Spleen (tissue), 11 donors: ENCODE results near the gene TRMT61A. TPM values are rescaled to one million over a fixed set of nuclear protein-coding genes. Genes with fewer than 3 reads are reported as not detected.
"Not testable (repeated sequence)": the region's sequence is repeated elsewhere in the genome, so short reads cannot be mapped to it uniquely, and the experiment has no call there.

Experiments used
- DNase-seq: peaks from one replicate; pipeline ENCODE4 v3.0.0-alpha.2; 2020
- H3K27ac ChIP-seq, 8 donors: fragments of 200-600 bp; sonication (generic) in 7 of 8; 1 replicate in 4 of 8; 2 replicates in 4 of 8; pipeline versions ENCODE4 v1.5.0 to v1.8.0; 2016 to 2021; ENCODE audit warnings: inconsistent platforms in 4 of 8, mild to moderate bottlenecking in 4 of 8, moderate library complexity in 1 of 8
- H3K27me3 ChIP-seq, 7 donors: fragments of 200-600 bp; sonication (generic) in 6 of 7; replicated peaks in 1 of 7; 1 replicate in 4 of 7; 2 replicates in 3 of 7; pipeline versions ENCODE4 v1.5.0 to v1.8.0; 2016 to 2021; ENCODE audit warnings: inconsistent platforms in 3 of 7, mild to moderate bottlenecking in 1 of 7
- H3K36me3 ChIP-seq, 6 donors: fragments of 200-600 bp; sonication (generic) in 5 of 6; 1 replicate in 4 of 6; 2 replicates in 2 of 6; pipeline versions ENCODE4 v1.5.0 to v1.8.0; 2016 to 2021; ENCODE audit warnings: inconsistent platforms in 2 of 6
- H3K4me1 ChIP-seq, 6 donors: fragments of 200-600 bp; sonication (generic) in 5 of 6; 1 replicate in 3 of 6; 2 replicates in 3 of 6; pipeline versions ENCODE4 v1.5.0 to v1.8.0; 2016 to 2021; ENCODE audit warnings: inconsistent platforms in 3 of 6
- H3K4me3 ChIP-seq, 8 donors: fragments of 200-600 bp; sonication (generic) in 7 of 8; 1 replicate in 4 of 8; 2 replicates in 4 of 8; pipeline versions ENCODE4 v1.5.0 to v1.8.0; 2016 to 2021; ENCODE audit warnings: inconsistent platforms in 4 of 8, mild to moderate bottlenecking in 4 of 8, moderate library complexity in 2 of 8
- H3K9me3 ChIP-seq, 8 donors: fragments of 200-600 bp; sonication (generic) in 7 of 8; 1 replicate in 4 of 8; 2 replicates in 4 of 8; pipeline versions ENCODE4 v1.5.0 to v1.8.0; 2016 to 2021; ENCODE audit warnings: inconsistent platforms in 4 of 8
- POLR2A ChIP-seq, 3 donors: fragments of 450-650 bp; IDR thresholded peaks; one replicate each; pipeline ENCODE4 v1.5.1; 2017; ENCODE audit warnings: antibody characterized with exemption in 3 of 3, mild to moderate bottlenecking in 1 of 3
- POLR2AphosphoS5 ChIP-seq, 3 donors: sonication (generic); formaldehyde crosslinking; IDR thresholded peaks; one replicate each; pipeline ENCODE4 v1.5.1; 2017; ENCODE audit warnings: antibody characterized with exemption in 3 of 3
- WGBS, 5 donors: extraction: QIAGEN DNeasy Blood & Tissue Kit in 3 of 5; methylation state at CpG; one replicate each; pipeline versions ENCODE4 v1.1.5 to v1.1.7; 2013 to 2018; 5-methylcytosine and 5-hydroxymethylcytosine counted together
- intact Hi-C: fragments of 100-400 bp; cut with DNase I; formaldehyde crosslinking; loops from one replicate; pipeline ENCODE4 v1.15.0; 2023; ENCODE audit warnings: low total_unique reads
- polyA plus RNA-seq, 3 donors: library from polyadenylated mRNA; stranded (reverse); fragments of 200-250 nt; gene quantifications; one replicate each; pipeline ENCODE4 v1.2.1, GENCODE V29; 2013
- total RNA-seq, 7 donors: library from RNA; depleted of rRNA in 3 of 7; stranded (reverse); fragments of >200 nt in 3 of 7; fragmentation: NEBNext Ultra II Directional in 4 of 7; extraction: Animal tissue kit (Norgen Biotek cat#: 25700) in 4 of 7; gene quantifications; one replicate each; pipeline versions ENCODE4 v1.1.0 to v1.2.1, GENCODE V29; 2016 to 2021
- TF ChIP-seq, protein P1 (sequence below), 11 experiments: fragments of 200-600 bp in 7 of 11; fragments of 450-650 bp in 4 of 11; sonication (generic) in 4 of 11; IDR thresholded peaks in 8 of 11; conservative IDR thresholded peaks in 3 of 11; 1 replicate in 7 of 11; 2 replicates in 4 of 11; pipeline versions ENCODE4 v1.4.0 to v1.8.0; 2016 to 2021; ENCODE audit warnings: antibody characterized with exemption in 11 of 11, inconsistent platforms in 4 of 11, mild to moderate bottlenecking in 1 of 11
- donor health status: healthy with polysubstance abuse.
- donor health status: DM: no; HTN: no; CAD: no; lungs with moderate emphysema.
- donor health status: DM: no; HTN: no; CAD: no.
- donor health status: Bipolar disorder and iron deficiency.
- donor health status: healthy.
- donor health status: DM: no; HTN: no; CAD: no.
- donor health status: DM: yes; HTN: yes; CAD: no.

Gene TRMT61A
- total and polyA plus RNA-seq, 10 donors: 8.0 to 14.2 (median 9.5) TPM

DNA sequence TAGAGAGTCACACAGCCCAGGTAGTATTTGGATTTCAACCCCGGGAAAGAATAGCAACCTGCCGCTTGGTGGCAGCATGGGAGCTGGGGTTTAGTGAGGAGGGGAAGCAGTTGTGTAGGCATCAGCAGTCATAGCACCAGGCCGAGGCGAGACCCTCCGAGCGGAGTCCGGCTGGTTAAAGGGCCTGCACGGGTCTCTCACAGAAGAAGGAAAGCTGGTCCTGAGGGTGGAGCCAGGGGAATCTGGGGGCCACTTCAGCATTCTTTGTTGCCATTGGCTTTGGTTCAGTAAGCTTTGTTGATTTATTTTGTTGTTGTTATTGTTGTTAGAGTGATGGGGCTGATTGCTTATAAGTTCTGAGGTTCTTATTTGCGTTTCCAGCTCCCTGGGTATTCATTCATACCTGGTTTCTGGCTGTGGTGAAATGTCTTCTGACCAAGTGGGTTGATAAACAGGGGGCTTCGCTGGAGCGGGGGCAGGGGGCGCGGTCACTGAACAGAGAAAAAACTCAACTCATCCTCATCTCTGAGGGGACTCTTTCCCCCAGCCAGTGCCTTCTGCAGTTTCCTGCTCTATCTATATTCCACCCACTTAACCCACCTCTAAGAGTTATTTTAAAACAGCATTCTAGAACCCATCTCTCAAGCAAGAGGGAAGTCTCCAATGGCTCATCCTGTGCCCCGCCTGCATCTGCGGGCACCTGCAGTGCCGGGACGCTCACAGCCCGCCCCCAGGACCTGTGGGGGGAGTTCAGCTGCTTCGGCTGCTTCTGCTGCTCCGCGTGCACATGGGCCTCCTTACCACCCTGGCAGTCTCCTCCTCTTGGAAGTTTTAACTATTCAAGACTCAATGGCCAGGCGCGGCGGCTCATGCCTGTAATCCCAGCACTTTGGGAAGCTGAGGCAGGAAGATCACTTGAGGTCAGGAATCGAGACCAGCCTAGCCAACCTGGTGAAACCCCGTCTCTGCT, 18.0 kb upstream of the TRMT61A start:
- peak; percentile 65 for DNase-seq
- 93 to 96% (median 95%) methylated on average over 26 of the region's 26 CpGs for WGBS, 5 donors
- no peak overlapping the region for H3K27ac ChIP-seq

GRCh38 chr14:103512180-103512579, 16.8 kb upstream of the TRMT61A start:
- H3K9me3 ChIP-seq, H3K4me3 ChIP-seq, DNase-seq, H3K27me3 ChIP-seq, intact Hi-C loops: not testable (repeated sequence)
- Histone ChIP-seq H3K36me3 (peaks cover 0 to 59% (median 9%) of the 10 kb centered on the region in 6 donors), H3K4me1 (peaks cover 4 to 36% (median 18%) of the 10 kb centered on the region in 6 donors), H3K27ac (peak overlapping the region in 1 of 8 donors; percentile 14)
- 94 to 99% (median 96%) methylated on average over 7 to 8 of the region's 8 CpGs for WGBS, 5 donors

More for the DNA sequence above, 18.0 kb upstream of the TRMT61A start:
- peaks cover 4 to 42% (median 22%) of the 10 kb centered on the region in 6 donors for H3K4me1 ChIP-seq
- intact Hi-C loops: no loop called here
- no peaks in the 10 kb centered on the region for H3K27me3 ChIP-seq
- TF ChIP-seq, protein P1, sequence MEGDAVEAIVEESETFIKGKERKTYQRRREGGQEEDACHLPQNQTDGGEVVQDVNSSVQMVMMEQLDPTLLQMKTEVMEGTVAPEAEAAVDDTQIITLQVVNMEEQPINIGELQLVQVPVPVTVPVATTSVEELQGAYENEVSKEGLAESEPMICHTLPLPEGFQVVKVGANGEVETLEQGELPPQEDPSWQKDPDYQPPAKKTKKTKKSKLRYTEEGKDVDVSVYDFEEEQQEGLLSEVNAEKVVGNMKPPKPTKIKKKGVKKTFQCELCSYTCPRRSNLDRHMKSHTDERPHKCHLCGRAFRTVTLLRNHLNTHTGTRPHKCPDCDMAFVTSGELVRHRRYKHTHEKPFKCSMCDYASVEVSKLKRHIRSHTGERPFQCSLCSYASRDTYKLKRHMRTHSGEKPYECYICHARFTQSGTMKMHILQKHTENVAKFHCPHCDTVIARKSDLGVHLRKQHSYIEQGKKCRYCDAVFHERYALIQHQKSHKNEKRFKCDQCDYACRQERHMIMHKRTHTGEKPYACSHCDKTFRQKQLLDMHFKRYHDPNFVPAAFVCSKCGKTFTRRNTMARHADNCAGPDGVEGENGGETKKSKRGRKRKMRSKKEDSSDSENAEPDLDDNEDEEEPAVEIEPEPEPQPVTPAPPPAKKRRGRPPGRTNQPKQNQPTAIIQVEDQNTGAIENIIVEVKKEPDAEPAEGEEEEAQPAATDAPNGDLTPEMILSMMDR (IDR thresholded peaks at IDR 0.05 in 8 of 11, conservative IDR thresholded peaks at IDR 0.05 in 3 of 11): no peak
- peak in 1 of 3 donors; percentile 22 for TF ChIP-seq POLR2AphosphoS5 (IDR thresholded peaks at IDR 0.05)
- no peak for TF ChIP-seq POLR2A (IDR thresholded peaks at IDR 0.05)
- no peak overlapping the region for H3K4me3 ChIP-seq
- H3K36me3 ChIP-seq: peaks cover 0 to 71% (median 11%) of the 10 kb centered on the region in 6 donors
- H3K9me3 ChIP-seq: no peaks in the 10 kb centered on the region

DNA sequence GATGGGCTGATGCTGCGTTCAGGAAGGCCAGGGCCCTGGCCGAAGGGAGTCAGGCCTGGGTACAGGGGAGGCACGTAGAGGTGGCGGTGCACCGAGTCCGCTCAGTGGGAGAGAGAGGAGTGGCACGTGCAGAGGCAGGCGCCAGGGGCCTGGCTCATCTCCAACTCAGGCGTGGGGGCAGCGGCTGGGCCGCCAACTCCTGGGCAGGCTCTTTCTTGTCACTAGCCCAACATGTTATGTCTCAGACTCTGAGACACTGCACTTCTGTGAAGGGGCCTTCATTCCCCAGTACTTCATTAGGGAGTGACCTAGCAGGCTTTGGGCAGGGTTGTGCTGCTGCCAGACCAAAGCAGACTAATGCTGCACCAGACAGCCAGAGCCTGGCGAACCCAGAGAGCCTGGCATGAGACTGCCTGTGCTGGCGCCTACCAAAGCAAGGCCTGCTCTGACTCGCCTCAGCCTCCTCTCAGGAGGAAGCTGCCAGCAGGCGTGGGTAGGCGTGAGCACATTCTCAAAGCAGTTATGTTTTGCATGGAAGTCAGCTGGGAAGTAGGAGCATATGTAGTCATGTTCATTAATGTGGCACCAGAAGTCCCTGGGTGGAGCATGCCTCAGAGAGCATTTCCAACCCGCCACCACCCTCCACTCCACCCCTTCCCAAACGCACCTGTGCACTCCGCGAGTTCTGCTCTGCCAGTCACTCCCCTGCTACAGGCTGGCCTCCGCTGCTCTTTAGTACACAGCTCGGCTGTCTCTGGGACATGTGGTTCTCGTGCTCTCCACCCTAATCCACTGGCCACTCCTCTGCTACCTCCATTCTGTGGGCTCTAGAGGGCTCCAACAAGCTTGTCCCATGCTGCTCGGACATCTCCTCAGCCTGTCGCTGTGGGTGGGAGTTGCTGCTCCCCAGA, 16.0 kb upstream of the TRMT61A start:
- intact Hi-C loops: no loop called here
- Histone ChIP-seq H3K27me3 (no peaks in the 10 kb centered on the region), H3K27ac (peak overlapping the region in 4 of 8 donors; percentile 13 to 48 (median 14)), H3K4me1 (peaks cover 0 to 32% (median 16%) of the 10 kb centered on the region in 6 donors), H3K4me3 (no peak overlapping the region), H3K9me3 (no peaks in the 10 kb centered on the region), H3K36me3 (peaks cover 0 to 51% (median 9%) of the 10 kb centered on the region in 6 donors)
- 68 to 86% (median 75%) methylated on average over 24 to 25 of the region's 25 CpGs for WGBS, 5 donors
- TF ChIP-seq POLR2AphosphoS5 (IDR thresholded peaks at IDR 0.05): peak; percentile 10 to 70 (median 43)
- TF ChIP-seq, protein P1 (IDR thresholded peaks at IDR 0.05 in 8 of 11, conservative IDR thresholded peaks at IDR 0.05 in 3 of 11): no peak
- DNase-seq: peak; percentile 66

GRCh38 chr14:103514596-103515421, 14.2 kb upstream of the TRMT61A start:
- intact Hi-C loops: loop anchor here (5.0 kb wide), 1 partner anchor 37 kb away; no protein-coding TSS in a partner anchor
- DNase-seq: peak; percentile 51
- Histone ChIP-seq H3K4me1 (peaks cover 12 to 39% (median 26%) of the 10 kb centered on the region in 6 donors), H3K27me3 (peaks cover 0 to 10% (median 0%) of the 10 kb centered on the region in 7 donors), H3K9me3 (no peaks in the 10 kb centered on the region), H3K4me3 (no peak overlapping the region), H3K27ac (no peak overlapping the region), H3K36me3 (peaks cover 0 to 33% (median 7%) of the 10 kb centered on the region in 6 donors)
- 85 to 92% (median 88%) methylated on average over 16 to 18 of the region's 18 CpGs for WGBS, 5 donors
- TF ChIP-seq POLR2A (IDR thresholded peaks at IDR 0.05): no peak
- TF ChIP-seq POLR2AphosphoS5 (IDR thresholded peaks at IDR 0.05): peak in 2 of 3 donors; percentile 5 to 52
- TF ChIP-seq, protein P1 (IDR thresholded peaks at IDR 0.05 in 8 of 11, conservative IDR thresholded peaks at IDR 0.05 in 3 of 11): no peak
